Astrocyte of the cerebellum (primary cell): ENCODE results near the gene MARK4.

Source experiments
- DNase-seq: peaks from one replicate; pipeline ENCODE4 v3.0.0-alpha.2; 2011; ENCODE audit warnings: low read depth
- H3K4me3 ChIP-seq: 2 replicates; pipeline ENCODE4 v1.5.1; 2011; ENCODE audit warnings: mild to moderate bottlenecking, low read depth, low read length, moderate library complexity
- CTCF ChIP-seq: IDR thresholded peaks from 2 replicates; pipeline ENCODE4 v1.5.1; 2012; ENCODE audit warnings: low read length, low read depth, moderate library complexity, mild to moderate bottlenecking; ENCODE audit errors: missing control alignments
- in situ Hi-C: cut with HindIII; loops from 2 replicates; pipeline ENCODE4 v1.10.0; 2017; ENCODE audit warnings: low sequenced_read_pairs

Gene MARK4

GRCh38 chr19:45249261-45250033 lies 1.6 kb upstream of the MARK4 start:
- H3K4me3 ChIP-seq: no peak overlapping the region
- no peak for TF ChIP-seq CTCF
- in situ Hi-C loops: loop anchor here (25.0 kb wide), 1 partner anchor 137 kb away; no protein-coding TSS in a partner anchor
- DNase-seq: no peak

GRCh38 chr19:45250216-45250831 lies 747 bp upstream of the MARK4 start:
- no peak for DNase-seq
- peak overlapping the region; percentile 51 for H3K4me3 ChIP-seq
- no peak for TF ChIP-seq CTCF
- in situ Hi-C loops: no loop called here

GRCh38 chr19:45251452-45252354 lies 632 bp downstream of the MARK4 start:
- in situ Hi-C loops: no loop called here
- DNase-seq: no peak
- H3K4me3 ChIP-seq: peak overlapping the region; percentile 85
- no peak for TF ChIP-seq CTCF

- H3K4me3 ChIP-seq: no peak overlapping the region
- no peak for DNase-seq
- TF ChIP-seq CTCF: no peak
- in situ Hi-C loops: no loop called here
These were observed 2.4 kb downstream of the MARK4 start for GRCh38 chr19:45253396-45254027.

GRCh38 chr19:45254044-45254531 lies 3.0 kb downstream of the MARK4 start:
- no peak overlapping the region for H3K4me3 ChIP-seq
- no peak for DNase-seq
- in situ Hi-C loops: no loop called here
- peak; percentile 32 for TF ChIP-seq CTCF

- no peak overlapping the region for H3K4me3 ChIP-seq
- in situ Hi-C loops: no loop called here
- TF ChIP-seq CTCF: no peak
- DNase-seq: no peak
These were observed 4.6 kb downstream of the MARK4 start for GRCh38 chr19:45255611-45256157.
